ENCODE data around the gene IGFBP6.

Gene IGFBP6

DNA sequence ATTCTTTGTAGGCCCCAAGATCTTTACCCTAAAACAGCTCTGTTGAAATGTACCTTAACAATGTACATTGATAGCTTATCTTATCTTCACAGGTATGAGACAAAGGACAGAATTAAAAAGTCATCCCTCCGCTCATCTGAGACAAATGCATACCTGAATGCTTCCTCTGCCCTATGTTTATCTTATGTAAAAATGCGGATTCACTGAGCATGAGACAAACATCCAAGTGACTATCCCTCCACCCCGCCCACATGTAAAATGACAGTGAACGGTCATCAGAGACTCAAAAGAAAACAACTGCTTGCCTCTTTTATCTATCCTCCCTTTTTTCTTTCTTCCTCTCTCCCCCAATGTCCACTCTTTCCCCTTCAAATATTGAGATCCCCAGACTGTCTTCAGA is 45.9 kb downstream of the IGFBP6 start:
- no peak for DNase-seq (ENCODE audit: low read depth)
- no peak for TF ChIP-seq CTCF (IDR thresholded peaks at IDR 0.05; ENCODE audit: control insufficient read depth, extremely low read depth, insufficient read depth)

DNA sequence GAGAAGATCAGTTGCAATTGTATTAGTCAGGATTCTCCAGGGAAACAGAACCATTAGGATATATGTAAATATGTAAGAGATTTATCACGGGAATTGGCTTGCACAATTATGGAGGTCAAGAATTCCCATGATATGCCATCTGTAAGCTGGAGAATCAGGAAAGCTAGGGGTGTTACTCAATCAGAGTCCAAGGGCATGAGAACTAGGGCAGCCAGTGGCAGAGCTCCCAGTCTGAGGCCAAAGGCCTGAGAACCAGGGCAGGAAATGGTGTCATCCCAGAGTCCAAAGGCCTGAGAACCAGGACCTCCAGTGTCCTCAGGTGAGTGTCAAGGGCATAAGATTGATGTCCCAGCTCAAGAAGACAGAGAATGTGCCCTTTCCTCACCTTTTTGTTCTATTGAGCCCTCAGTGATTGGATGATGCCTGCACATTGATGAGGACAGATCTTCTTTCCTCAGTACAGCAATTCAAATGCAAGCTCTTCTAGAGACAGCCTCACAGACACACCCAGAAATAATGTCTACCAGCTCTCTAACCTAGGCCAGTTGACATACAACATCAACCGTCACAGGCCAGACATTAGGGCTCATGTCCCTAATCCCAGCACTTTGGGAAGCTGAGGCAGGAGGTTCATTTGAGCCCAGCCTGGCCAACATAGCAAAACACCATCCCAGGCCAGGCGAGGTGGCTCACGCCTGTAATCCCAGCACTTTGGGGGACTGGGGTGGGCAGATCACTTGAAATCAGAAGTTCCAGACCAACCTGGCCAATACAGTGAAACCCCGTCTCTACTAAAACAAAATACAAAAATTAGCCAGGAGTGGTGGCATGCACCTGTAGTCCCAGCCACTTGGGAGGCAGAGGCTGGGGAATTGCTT is 48.2 kb downstream of the IGFBP6 start:
- no peak overlapping the region for H3K4me3 ChIP-seq (ENCODE audit: low read depth, low read length)
- no peak for DNase-seq (ENCODE audit: low read depth)
- TF ChIP-seq CTCF (IDR thresholded peaks at IDR 0.05; ENCODE audit: control insufficient read depth, extremely low read depth, insufficient read depth), result no peak

More for the DNA sequence above, 45.9 kb downstream of the IGFBP6 start:
- no peak overlapping the region for H3K4me3 ChIP-seq (ENCODE audit: low read depth, low read length)

- DNase-seq (ENCODE audit: low read depth), result no peak
- no peak for TF ChIP-seq CTCF (IDR thresholded peaks at IDR 0.05; ENCODE audit: control insufficient read depth, extremely low read depth, insufficient read depth)
- no peak overlapping the region for H3K4me3 ChIP-seq (ENCODE audit: low read depth, low read length)
These were observed 49.7 kb downstream of the IGFBP6 start for GRCh38 chr12:53147181-53147580.

- H3K4me3 ChIP-seq (ENCODE audit: low read depth, low read length), result no peak overlapping the region
- no peak for TF ChIP-seq CTCF (IDR thresholded peaks at IDR 0.05; ENCODE audit: control insufficient read depth, extremely low read depth, insufficient read depth)
- no peak for DNase-seq (ENCODE audit: low read depth)
These were observed 50.2 kb downstream of the IGFBP6 start for GRCh38 chr12:53147653-53148052.

DNA sequence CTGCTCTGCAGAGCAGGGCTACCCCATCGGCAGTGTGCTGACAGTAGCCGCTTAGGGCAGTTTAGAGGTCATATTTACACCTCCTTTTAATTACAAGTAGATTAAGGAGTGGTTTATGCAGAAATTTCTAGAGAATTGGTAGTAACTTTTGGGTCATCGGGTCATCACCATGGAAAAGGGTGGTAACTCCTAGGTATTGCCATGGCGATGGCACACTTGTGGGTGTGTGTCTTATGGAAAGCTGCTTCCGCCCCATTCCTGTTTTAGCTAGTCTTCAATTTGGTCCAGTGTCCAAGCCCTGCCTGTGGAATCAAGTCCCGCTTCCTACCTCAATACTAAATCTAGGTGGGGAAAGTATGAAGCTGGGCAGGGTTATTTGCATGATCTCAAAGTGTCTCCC is 53.6 kb downstream of the IGFBP6 start:
- no peak overlapping the region for H3K4me3 ChIP-seq (ENCODE audit: low read depth, low read length)
- TF ChIP-seq CTCF (IDR thresholded peaks at IDR 0.05; ENCODE audit: control insufficient read depth, extremely low read depth, insufficient read depth), result no peak
- no peak for DNase-seq (ENCODE audit: low read depth)
